Muscle layer of duodenum (tissue), 2 donors: ENCODE data around the gene L2HGDH.
A peak's percentile ranks its signal among the peaks of the same experiment; 100 is the strongest.

Source experiments
- H3K27ac ChIP-seq: one replicate; pipeline ENCODE4 v1.7.0; 2013; ENCODE audit warnings: mild to moderate bottlenecking, low read length
- H3K27me3 ChIP-seq: one replicate; pipeline ENCODE4 v1.7.0; 2013; ENCODE audit warnings: low read depth, mild to moderate bottlenecking, control low read depth, low read length
- H3K36me3 ChIP-seq, 2 donors: one replicate each; pipeline ENCODE4 v1.7.0; 2013; ENCODE audit warnings: low read length in 2 of 2, control low read depth in 1 of 2, mild to moderate bottlenecking in 1 of 2; ENCODE audit not compliant: insufficient read depth in 2 of 2, control insufficient read depth in 1 of 2
- H3K4me1 ChIP-seq, 2 donors: one replicate each; pipeline ENCODE4 v1.7.0; 2013; ENCODE audit warnings: low read length in 2 of 2, mild to moderate bottlenecking in 2 of 2, control low read depth in 1 of 2, moderate library complexity in 1 of 2; ENCODE audit not compliant: insufficient read depth in 2 of 2, control insufficient read depth in 1 of 2
- H3K4me3 ChIP-seq, 2 donors: one replicate each; pipeline ENCODE4 v1.7.0; 2013; ENCODE audit warnings: low read length in 2 of 2, low read depth in 1 of 2, mild to moderate bottlenecking in 1 of 2
- H3K9me3 ChIP-seq, 2 donors: one replicate each; pipeline ENCODE4 v1.7.0; 2013; ENCODE audit warnings: low read length in 2 of 2, control low read depth in 1 of 2, mild to moderate bottlenecking in 1 of 2; ENCODE audit not compliant: control insufficient read depth in 1 of 2
- donor health status: healthy.

The L2HGDH gene

GRCh38 chr14:50350975-50351374, 38.9 kb upstream of the L2HGDH start:
- Histone ChIP-seq H3K36me3 (no peaks in the 10 kb centered on the region), H3K9me3 (no peaks in the 10 kb centered on the region), H3K4me3 (no peak overlapping the region), H3K4me1 (no peaks in the 10 kb centered on the region), H3K27ac (no peak overlapping the region), H3K27me3 (no peaks in the 10 kb centered on the region)

GRCh38 chr14:50348933-50349332, 36.9 kb upstream of the L2HGDH start:
- Histone ChIP-seq H3K36me3 (no peaks in the 10 kb centered on the region), H3K27me3 (no peaks in the 10 kb centered on the region), H3K4me1 (peaks cover 4 to 7% of the 10 kb centered on the region in 2 donors), H3K4me3 (no peak overlapping the region), H3K27ac (no peak overlapping the region), H3K9me3 (no peaks in the 10 kb centered on the region)

GRCh38 chr14:50347521-50347920, 35.5 kb upstream of the L2HGDH start:
- Histone ChIP-seq H3K4me1 (peaks cover 4 to 17% of the 10 kb centered on the region in 2 donors), H3K4me3 (no peak overlapping the region), H3K27ac (no peak overlapping the region), H3K9me3 (no peaks in the 10 kb centered on the region), H3K36me3 (no peaks in the 10 kb centered on the region), H3K27me3 (no peaks in the 10 kb centered on the region)

DNA sequence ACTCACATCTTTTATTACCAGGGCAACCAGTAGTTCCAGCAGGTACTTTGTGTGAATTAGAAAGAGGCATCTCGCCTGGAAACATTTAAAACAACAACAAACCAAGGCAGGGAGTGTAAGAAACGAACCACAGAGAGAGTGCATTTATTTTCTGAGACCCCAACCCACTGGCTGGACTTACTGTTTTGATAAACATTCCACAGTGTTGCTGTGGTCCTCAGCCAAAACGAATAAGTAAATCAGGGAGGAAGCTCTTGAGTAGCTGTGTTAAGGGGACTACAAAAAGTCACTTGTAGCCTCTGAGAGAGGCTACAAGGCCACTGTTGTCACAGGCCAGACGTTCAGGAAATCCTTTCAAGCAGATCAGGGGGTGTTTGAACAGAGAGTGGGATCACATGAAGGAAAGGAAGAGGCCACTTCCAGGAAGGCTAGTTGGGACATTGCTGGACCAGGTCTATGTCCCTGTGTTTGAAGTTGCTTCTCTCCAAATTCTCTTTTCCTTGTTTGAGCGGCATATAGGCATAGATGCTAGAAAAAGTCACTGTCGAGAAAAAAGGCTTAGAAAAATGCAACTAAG, 33.9 kb upstream of the L2HGDH start:
- no peaks in the 10 kb centered on the region for H3K36me3 ChIP-seq
- no peak overlapping the region for H3K4me3 ChIP-seq
- H3K27me3 ChIP-seq: no peaks in the 10 kb centered on the region
- no peak overlapping the region for H3K27ac ChIP-seq
- peaks cover 4 to 23% of the 10 kb centered on the region in 2 donors for H3K4me1 ChIP-seq
- no peaks in the 10 kb centered on the region for H3K9me3 ChIP-seq

GRCh38 chr14:50344876-50345563, 33.0 kb upstream of the L2HGDH start:
- no peak overlapping the region for H3K27ac ChIP-seq

GRCh38 chr14:50344116-50344775, 32.2 kb upstream of the L2HGDH start:
- Histone ChIP-seq H3K27ac (no peak overlapping the region), H3K27me3 (no peaks in the 10 kb centered on the region), H3K9me3 (no peaks in the 10 kb centered on the region), H3K4me1 (peaks cover 4 to 23% of the 10 kb centered on the region in 2 donors), H3K4me3 (no peak overlapping the region), H3K36me3 (no peaks in the 10 kb centered on the region)

More at GRCh38 chr14:50344876-50345563, 33.0 kb upstream of the L2HGDH start:
- H3K27me3 ChIP-seq: no peaks in the 10 kb centered on the region
- peaks cover 4 to 23% of the 10 kb centered on the region in 2 donors for H3K4me1 ChIP-seq
- H3K9me3 ChIP-seq: no peaks in the 10 kb centered on the region
- H3K4me3 ChIP-seq: no peak overlapping the region
- H3K36me3 ChIP-seq: no peaks in the 10 kb centered on the region

DNA sequence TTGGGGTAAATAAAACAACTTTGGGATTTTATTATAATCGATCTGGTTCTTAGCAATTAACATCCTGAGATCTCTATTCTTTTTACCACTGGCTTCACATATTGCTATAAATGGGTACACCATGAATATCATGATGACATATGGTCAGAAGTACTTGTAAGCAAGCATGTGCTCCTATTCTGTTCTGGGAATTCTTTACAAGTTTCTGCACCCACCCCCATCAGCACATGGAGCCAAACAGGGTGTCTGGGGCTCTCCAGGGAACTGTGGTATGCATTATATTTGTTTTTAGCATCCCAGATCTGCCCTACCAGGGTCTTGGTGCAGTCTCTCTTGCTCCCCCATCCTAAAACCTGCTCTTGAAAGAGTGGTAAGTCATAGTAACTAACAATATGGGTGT, 31.4 kb upstream of the L2HGDH start:
- peaks cover 7 to 23% of the 10 kb centered on the region in 2 donors for H3K4me1 ChIP-seq
- H3K9me3 ChIP-seq: no peaks in the 10 kb centered on the region
- no peak overlapping the region for H3K4me3 ChIP-seq
- H3K27me3 ChIP-seq: no peaks in the 10 kb centered on the region
- H3K27ac ChIP-seq: no peak overlapping the region
- no peaks in the 10 kb centered on the region for H3K36me3 ChIP-seq

DNA sequence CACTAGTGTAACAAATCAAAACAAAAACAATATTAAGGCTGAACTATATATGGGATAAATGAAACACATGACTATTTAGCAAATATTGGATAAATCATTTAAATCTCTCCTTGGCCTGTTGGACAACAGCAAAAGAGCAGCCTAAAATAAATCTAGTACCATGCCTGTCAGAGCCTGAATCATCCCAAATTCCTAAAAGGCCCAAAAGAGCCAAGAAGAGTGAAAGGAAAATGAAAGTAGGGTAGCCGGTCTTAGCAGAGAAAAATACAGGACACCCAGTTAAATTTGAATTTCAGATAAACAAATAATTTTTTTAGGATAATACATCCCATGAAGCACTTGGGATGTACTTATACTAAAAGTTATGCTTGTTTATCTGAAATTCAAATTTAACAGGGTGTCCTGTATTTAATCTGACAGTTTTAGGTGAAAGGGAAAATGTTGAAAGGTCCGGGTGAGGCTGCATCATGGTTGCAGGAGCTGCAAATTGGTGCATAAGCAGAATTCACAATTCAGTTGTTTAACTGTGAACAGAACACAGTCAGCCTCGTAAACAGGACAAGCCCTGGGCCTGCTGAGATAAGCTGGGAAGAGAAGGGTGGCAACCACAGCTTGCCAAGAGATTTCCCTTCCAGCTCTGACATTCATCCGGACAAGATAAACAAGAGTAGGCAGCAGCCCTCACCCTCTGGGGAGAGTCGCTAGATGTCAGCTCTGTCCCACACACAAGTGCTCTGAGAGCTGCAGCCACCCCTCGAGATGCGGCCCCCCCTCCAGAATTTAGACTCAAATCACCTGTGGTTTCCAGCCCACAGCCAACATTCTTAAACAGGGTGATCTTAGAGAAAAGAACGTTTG, 30.4 kb upstream of the L2HGDH start:
- no peaks in the 10 kb centered on the region for H3K27me3 ChIP-seq
- H3K36me3 ChIP-seq: no peaks in the 10 kb centered on the region
- peaks cover 7 to 23% of the 10 kb centered on the region in 2 donors for H3K4me1 ChIP-seq
- peak overlapping the region; percentile 41 for H3K27ac ChIP-seq
- no peaks in the 10 kb centered on the region for H3K9me3 ChIP-seq
- H3K4me3 ChIP-seq: peak overlapping the region; percentile 30 to 43

DNA sequence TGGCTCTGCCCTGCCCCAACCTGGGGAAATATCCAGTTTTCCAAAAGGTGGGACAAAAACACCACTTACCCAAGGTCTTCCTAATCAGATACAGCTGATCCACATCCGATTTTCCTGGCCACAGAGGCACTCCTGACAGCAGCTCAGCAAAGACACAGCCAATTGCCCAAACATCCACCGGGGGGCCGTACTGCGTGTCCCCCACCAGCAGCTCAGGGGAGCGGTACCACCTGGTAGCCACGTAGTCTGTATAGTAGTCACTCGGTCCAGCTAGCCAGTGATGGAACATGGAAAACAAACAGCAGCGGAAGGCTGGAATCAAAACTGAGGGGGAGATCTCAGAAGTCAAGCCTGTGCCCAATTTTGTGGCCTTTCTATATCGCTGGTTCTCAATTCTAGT, 28.9 kb upstream of the L2HGDH start:
- H3K27me3 ChIP-seq: no peaks in the 10 kb centered on the region
- H3K36me3 ChIP-seq: no peaks in the 10 kb centered on the region
- H3K27ac ChIP-seq: no peak overlapping the region
- H3K4me3 ChIP-seq: no peak overlapping the region
- H3K4me1 ChIP-seq: peaks cover 10 to 30% of the 10 kb centered on the region in 2 donors
- H3K9me3 ChIP-seq: no peaks in the 10 kb centered on the region

DNA sequence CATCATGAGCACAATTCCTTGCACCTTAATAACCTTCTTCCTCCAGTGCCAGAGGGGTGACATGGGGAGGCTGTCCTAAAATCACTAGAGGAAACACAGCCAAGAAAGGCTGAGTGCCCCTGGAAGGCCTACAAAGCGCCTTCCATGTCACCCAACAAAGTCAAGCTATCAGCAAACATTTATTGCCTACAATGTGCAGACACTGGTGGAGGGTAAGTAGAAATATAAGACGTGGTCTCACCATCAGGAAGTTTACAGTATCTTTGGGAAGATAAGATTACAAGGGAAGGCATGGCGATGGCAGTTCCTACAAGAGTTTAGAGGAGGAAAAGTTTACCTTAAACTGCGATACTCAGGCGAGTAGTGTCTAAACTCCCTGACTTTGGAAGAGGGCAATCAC, 28.0 kb upstream of the L2HGDH start:
- Histone ChIP-seq H3K9me3 (no peaks in the 10 kb centered on the region), H3K36me3 (no peaks in the 10 kb centered on the region), H3K27ac (no peak overlapping the region), H3K27me3 (no peaks in the 10 kb centered on the region), H3K4me1 (peaks cover 16 to 34% of the 10 kb centered on the region in 2 donors), H3K4me3 (no peak overlapping the region)
